Measurements from ENCODE around the gene AFG3L2.

DNA sequence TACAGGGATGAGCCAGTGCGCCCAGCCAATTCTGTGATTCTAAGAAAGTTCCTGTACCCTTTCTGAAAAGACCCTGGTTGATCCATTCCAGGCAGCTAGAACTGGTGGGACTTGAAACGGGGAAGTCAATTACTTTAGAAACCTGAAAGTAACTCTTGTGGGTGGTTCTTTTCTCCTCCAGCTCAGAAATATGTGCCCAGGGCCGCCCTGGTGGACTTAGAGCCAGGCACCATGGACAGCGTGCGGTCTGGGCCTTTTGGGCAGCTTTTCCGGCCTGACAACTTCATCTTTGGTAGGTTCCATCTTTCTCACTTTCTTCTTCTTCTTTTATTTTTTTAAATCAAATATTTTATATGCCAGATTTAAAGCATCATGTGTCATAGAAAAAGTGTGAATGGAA, 66.3 kb downstream of the AFG3L2 start:
- TF ChIP-seq, protein P1, sequence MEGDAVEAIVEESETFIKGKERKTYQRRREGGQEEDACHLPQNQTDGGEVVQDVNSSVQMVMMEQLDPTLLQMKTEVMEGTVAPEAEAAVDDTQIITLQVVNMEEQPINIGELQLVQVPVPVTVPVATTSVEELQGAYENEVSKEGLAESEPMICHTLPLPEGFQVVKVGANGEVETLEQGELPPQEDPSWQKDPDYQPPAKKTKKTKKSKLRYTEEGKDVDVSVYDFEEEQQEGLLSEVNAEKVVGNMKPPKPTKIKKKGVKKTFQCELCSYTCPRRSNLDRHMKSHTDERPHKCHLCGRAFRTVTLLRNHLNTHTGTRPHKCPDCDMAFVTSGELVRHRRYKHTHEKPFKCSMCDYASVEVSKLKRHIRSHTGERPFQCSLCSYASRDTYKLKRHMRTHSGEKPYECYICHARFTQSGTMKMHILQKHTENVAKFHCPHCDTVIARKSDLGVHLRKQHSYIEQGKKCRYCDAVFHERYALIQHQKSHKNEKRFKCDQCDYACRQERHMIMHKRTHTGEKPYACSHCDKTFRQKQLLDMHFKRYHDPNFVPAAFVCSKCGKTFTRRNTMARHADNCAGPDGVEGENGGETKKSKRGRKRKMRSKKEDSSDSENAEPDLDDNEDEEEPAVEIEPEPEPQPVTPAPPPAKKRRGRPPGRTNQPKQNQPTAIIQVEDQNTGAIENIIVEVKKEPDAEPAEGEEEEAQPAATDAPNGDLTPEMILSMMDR (IDR thresholded peaks at IDR 0.05), result no peak
- TF ChIP-seq POLR2A (IDR thresholded peaks at IDR 0.05) (no peak), POLR2AphosphoS5 (IDR thresholded peaks at IDR 0.05) (no peak)

All from prostate gland (tissue), 2 donors.